Panc1 (cell line): Measurements from ENCODE around the gene DOCK3. TPM values are rescaled to one million over a fixed set of nuclear protein-coding genes. Genes with fewer than 3 reads are reported as not detected.

Source experiments
- ATAC-seq: fragments of 200-7000 bp; cut with Tn5 transposase; 2 replicates; pipeline ENCODE4 v1.9.1; 2020; ENCODE audit warnings: mild to moderate bottlenecking, moderate library complexity
- BruUV-seq: library from RNA; stranded (reverse); fragments of 400-500 nt; replicated peaks from 2 replicates; lab custom pipeline; 2021; lab: Mats Ljungman, UMichigan
- CTCF ChIA-PET: fragments of 300-600 bp; sonication (Branson Sonifier 250); formaldehyde crosslinking; loops from one replicate; lab custom pipeline; 2022; ENCODE audit warnings: antibody characterized with exemption; lab: Charles Lee
- POLR2A ChIA-PET: fragments of 300-600 bp; sonication (Branson Sonifier 250); formaldehyde crosslinking; loops from one replicate; lab custom pipeline; 2022; ENCODE audit warnings: antibody characterized with exemption; lab: Charles Lee
- DNase-seq: peaks from one replicate; pipeline ENCODE4 v3.0.0-alpha.2; 2010; ENCODE audit warnings: low read depth, low spot score
- H3K27ac ChIP-seq: 2 replicates; pipeline ENCODE4 v1.5.1; 2011; ENCODE audit warnings: mild to moderate bottlenecking, low read length, inconsistent platforms
- H3K27me3 ChIP-seq: fragments of 200-500 bp; sonication (Bioruptor generic); 2 replicates; pipeline ENCODE4 v1.6.0; 2014; ENCODE audit warnings: low read length, inconsistent platforms; ENCODE audit not compliant: control insufficient read depth, insufficient read depth
- H3K36me3 ChIP-seq: fragments of 200-500 bp; sonication (Bioruptor generic); 2 replicates; pipeline ENCODE4 v1.5.1; 2014; ENCODE audit warnings: inconsistent platforms, mild to moderate bottlenecking, low read length, moderate library complexity; ENCODE audit not compliant: control insufficient read depth, insufficient read depth
- H3K4me1 ChIP-seq: 2 replicates; pipeline ENCODE4 v1.5.1; 2011; ENCODE audit warnings: inconsistent platforms, mild to moderate bottlenecking, low read length, moderate library complexity; ENCODE audit not compliant: control insufficient read depth, insufficient read depth
- H3K4me3 ChIP-seq, 2 experiments: 2 replicates each; pipeline ENCODE4 v1.5.1; 2011 to 2012; ENCODE audit warnings: low read depth in 2 of 2, low read length in 2 of 2, mild to moderate bottlenecking in 2 of 2, inconsistent platforms in 1 of 2, moderate library complexity in 1 of 2
- H3K9me3 ChIP-seq: fragments of 200-500 bp; sonication (Bioruptor generic); 2 replicates; pipeline ENCODE4 v1.5.1; 2014; ENCODE audit warnings: low read depth, mild to moderate bottlenecking, inconsistent platforms, low read length, moderate library complexity; ENCODE audit not compliant: control insufficient read depth, insufficient read depth
- CTCF ChIP-seq: fragments of 450-650 bp; IDR thresholded peaks from 2 replicates; pipeline ENCODE4 v1.5.1; 2017; ENCODE audit warnings: mild to moderate bottlenecking
- POLR2AphosphoS5 ChIP-seq: IDR thresholded peaks from 2 replicates; pipeline ENCODE4 v1.6.1; 2012; ENCODE audit warnings: mild to moderate bottlenecking, low read depth, low read length, moderate library complexity
- REST ChIP-seq, 2 experiments: IDR thresholded peaks; 2 replicates each; pipeline ENCODE4 v1.6.1; 2011 to 2012; ENCODE audit warnings: low read depth in 2 of 2, control low read depth in 1 of 2, low read length in 1 of 2, mild to moderate bottlenecking in 1 of 2, moderate library complexity in 1 of 2; ENCODE audit not compliant: insufficient read depth in 1 of 2
- SIN3A ChIP-seq: IDR thresholded peaks from 2 replicates; pipeline ENCODE4 v1.6.1; 2012; ENCODE audit warnings: low read depth, mild to moderate bottlenecking, low read length, moderate library complexity, borderline replicate concordance; ENCODE audit not compliant: insufficient read depth
- TCF7L2 ChIP-seq: IDR thresholded peaks from 2 replicates; pipeline ENCODE4 v1.6.1; 2011; ENCODE audit warnings: mild to moderate bottlenecking, low read depth, low read length, inconsistent platforms
- in situ Hi-C: cut with HindIII; loops from 2 replicates; pipeline ENCODE4 v1.10.0; 2016; ENCODE audit warnings: low sequenced_read_pairs, low pct_unique_long_range_greater_than_20kb
- intact Hi-C: fragments of 100-400 bp; cut with micrococcal nuclease; formaldehyde crosslinking; loops from one replicate; pipeline ENCODE4 v1.10.0; 2022; ENCODE audit not compliant: unreplicated experiment
- total RNA-seq: library from RNA; stranded (reverse); gene quantifications from one replicate; pipeline ENCODE4 v1.2.1, GENCODE V29; 2021; ENCODE audit not compliant: unreplicated experiment

The DOCK3 gene
- total RNA-seq, 1 experiment from 2014 or later, result 0.21 TPM

GRCh38 chr3:51024121-51024520 lies 349.4 kb downstream of the DOCK3 start:
- CTCF ChIA-PET, result no interaction called here
- no peak for ATAC-seq
- no peak for DNase-seq

DNA sequence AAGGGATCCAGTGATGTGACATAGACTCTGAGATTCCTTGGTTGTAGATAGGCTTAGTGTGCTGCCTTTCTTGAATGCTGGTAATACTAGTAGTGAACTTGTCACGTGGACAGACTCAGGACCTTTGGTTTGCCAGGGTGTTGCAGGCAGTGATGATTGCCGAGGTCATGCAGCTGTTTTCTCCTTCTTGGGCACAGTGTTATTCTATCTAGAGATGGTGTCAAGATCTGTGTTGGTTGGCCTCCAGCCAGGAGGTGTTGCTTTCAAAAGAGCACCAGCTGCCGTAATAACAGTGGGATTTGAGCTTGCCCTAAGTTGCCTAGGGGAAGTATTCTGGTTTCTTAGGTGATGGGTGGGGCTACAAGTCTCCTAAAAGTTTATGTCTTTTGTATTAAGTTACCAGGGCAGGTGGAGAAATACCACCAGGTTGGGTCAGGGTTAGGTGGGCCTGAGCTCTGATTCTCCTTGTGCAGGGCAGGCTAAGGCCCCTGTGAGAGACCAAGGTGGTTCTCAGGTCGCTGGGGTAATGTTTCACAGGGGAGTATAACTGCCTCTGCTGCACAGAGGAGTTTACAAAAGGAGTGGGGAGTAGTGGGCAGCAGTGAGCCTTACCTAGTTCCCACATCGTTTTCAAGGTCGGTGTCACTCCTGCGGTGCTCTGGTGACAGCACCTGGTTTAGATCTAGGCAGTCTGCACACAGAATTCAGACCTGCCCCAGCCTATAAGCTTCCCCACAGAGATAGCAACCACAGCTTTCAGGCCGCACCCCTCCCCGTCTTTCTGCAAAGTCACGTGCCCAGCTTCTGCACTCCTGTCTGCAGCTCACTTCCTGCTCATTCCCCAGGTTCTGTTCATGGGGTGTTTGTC lies 350.3 kb downstream of the DOCK3 start:
- Histone ChIP-seq H3K4me3 (no peak overlapping the region), H3K36me3 (no peaks in the 10 kb centered on the region), H3K27me3 (no peaks in the 10 kb centered on the region), H3K27ac (no peak overlapping the region), H3K9me3 (no peaks in the 10 kb centered on the region), H3K4me1 (no peaks in the 10 kb centered on the region)
- in situ Hi-C loops, result no loop called here
- CTCF ChIA-PET, result no interaction called here
- intact Hi-C loops, result no loop called here
- DNase-seq, result no peak
- TF ChIP-seq CTCF (no peak), TCF7L2 (no peak), POLR2AphosphoS5 (no peak), REST (IDR thresholded peaks at IDR 0.05; ENCODE audit: insufficient read depth in 1 of 2, low read depth in 2 of 2, low read length in 1 of 2) (no peak), SIN3A (no peak)
- POLR2A ChIA-PET, result no interaction called here
- no TSS peak for BruUV-seq
- ATAC-seq, result no peak

More at GRCh38 chr3:51024121-51024520, 349.4 kb downstream of the DOCK3 start:
- no peak overlapping the region for H3K27ac ChIP-seq
- POLR2A ChIA-PET, result no interaction called here
- H3K4me1 ChIP-seq, result no peaks in the 10 kb centered on the region
- intact Hi-C loops (no loop called here), in situ Hi-C loops (no loop called here)
- no TSS peak for BruUV-seq
- H3K27me3 ChIP-seq, result no peaks in the 10 kb centered on the region
- no peaks in the 10 kb centered on the region for H3K9me3 ChIP-seq
- H3K4me3 ChIP-seq, result no peak overlapping the region
- H3K36me3 ChIP-seq, result no peaks in the 10 kb centered on the region
- no peak for TF ChIP-seq TCF7L2
- TF ChIP-seq REST (IDR thresholded peaks at IDR 0.05; ENCODE audit: insufficient read depth in 1 of 2, low read depth in 2 of 2, low read length in 1 of 2), result no peak
- no peak for TF ChIP-seq SIN3A
- no peak for TF ChIP-seq POLR2AphosphoS5
- no peak for TF ChIP-seq CTCF
